ENCODE data around the gene JPH4.

JPH4 gene

GRCh38 chr14:23609001-23609400, 30.4 kb upstream of the JPH4 start:
- no peak for TF ChIP-seq CTCF (IDR thresholded peaks at IDR 0.05; ENCODE audit: low read depth, low read length, missing control alignments)

GRCh38 chr14:23608454-23608853, 29.9 kb upstream of the JPH4 start:
- DNase-seq (ENCODE audit: low read depth): no peak
- no peak for TF ChIP-seq CTCF (IDR thresholded peaks at IDR 0.05; ENCODE audit: low read depth, low read length, missing control alignments)
- H3K4me3 ChIP-seq (ENCODE audit: low read depth, low read length): no peak overlapping the region

More at GRCh38 chr14:23609001-23609400, 30.4 kb upstream of the JPH4 start:
- no peak for DNase-seq (ENCODE audit: low read depth)
- no peak overlapping the region for H3K4me3 ChIP-seq (ENCODE audit: low read depth, low read length)

- H3K4me3 ChIP-seq (ENCODE audit: low read depth, low read length): no peak overlapping the region; the same call in 1 of the 2 replicates
- peak; percentile 70 for DNase-seq (ENCODE audit: low read depth)
Measured at GRCh38 chr14:23605931-23606585, 27.5 kb upstream of the JPH4 start.

GRCh38 chr14:23604675-23605170, 26.1 kb upstream of the JPH4 start:
- TF ChIP-seq CTCF (IDR thresholded peaks at IDR 0.05; ENCODE audit: low read depth, low read length, missing control alignments): no peak
- H3K4me3 ChIP-seq (ENCODE audit: low read depth, low read length): no peak overlapping the region
- no peak for DNase-seq (ENCODE audit: low read depth)

More at GRCh38 chr14:23605931-23606585, 27.5 kb upstream of the JPH4 start:
- no peak for TF ChIP-seq CTCF (IDR thresholded peaks at IDR 0.05; ENCODE audit: low read depth, low read length, missing control alignments)

- TF ChIP-seq CTCF (IDR thresholded peaks at IDR 0.05; ENCODE audit: low read depth, low read length, missing control alignments): no peak
- DNase-seq (ENCODE audit: low read depth): no peak
Measured at GRCh38 chr14:23604148-23604547, 25.6 kb upstream of the JPH4 start.

GRCh38 chr14:23603103-23603502, 24.5 kb upstream of the JPH4 start:
- no peak overlapping the region for H3K4me3 ChIP-seq (ENCODE audit: low read depth, low read length)
- TF ChIP-seq CTCF (IDR thresholded peaks at IDR 0.05; ENCODE audit: low read depth, low read length, missing control alignments): no peak
- no peak for DNase-seq (ENCODE audit: low read depth)

More at GRCh38 chr14:23604148-23604547, 25.6 kb upstream of the JPH4 start:
- H3K4me3 ChIP-seq (ENCODE audit: low read depth, low read length): no peak overlapping the region

Data from GM12864 (cell line).